H1 (cell line): ENCODE measurements around the gene STYXL1. TPM values are rescaled to one million over a fixed set of nuclear protein-coding genes. Genes with fewer than 3 reads are reported as not detected.

Experiments used
- CTCF ChIA-PET: fragments of 300-600 bp; sonication (Branson Sonifier 250); formaldehyde crosslinking; loops from one replicate; lab custom pipeline; 2021; ENCODE audit not compliant: partially characterized antibody; lab: Charles Lee
- POLR2A ChIA-PET: fragments of 300-600 bp; sonication (Branson Sonifier 250); formaldehyde crosslinking; loops from one replicate; lab custom pipeline; 2021; ENCODE audit warnings: inconsistent platforms; ENCODE audit not compliant: partially characterized antibody; lab: Charles Lee
- DNase-seq, 2 experiments: peaks; one replicate each; pipeline versions ENCODE4 v3.0.0 to v3.0.0-alpha.2; 2010 to 2022; ENCODE audit warnings: low spot score in 2 of 2, low read depth in 1 of 2, mixed read lengths in 1 of 2
- FAIRE-seq: peaks from 2 replicates; lab custom pipeline; 2011; peaks lifted over from hg19 to GRCh38; lab: Jason Lieb, UNC
- H2AFZ ChIP-seq: 2 replicates; pipeline ENCODE4 v1.8.1; 2012; ENCODE audit warnings: low read length, inconsistent platforms
- H2AK5ac ChIP-seq: 2 replicates; pipeline ENCODE4 v1.6.1; 2013; ENCODE audit warnings: low read depth, low read length
- H2BK120ac ChIP-seq: replicated peaks from 2 replicates; pipeline ENCODE3; 2013; ENCODE audit warnings: low read depth, low read length, inconsistent platforms
- H2BK12ac ChIP-seq: 2 replicates; pipeline ENCODE4 v1.6.1; 2013; ENCODE audit warnings: low read depth, low read length
- H2BK15ac ChIP-seq: 2 replicates; pipeline ENCODE4 v1.6.1; 2013; ENCODE audit warnings: low read length
- H2BK20ac ChIP-seq: 2 replicates; pipeline ENCODE4 v1.6.1; 2013; ENCODE audit warnings: low read length
- H2BK5ac ChIP-seq: 2 replicates; pipeline ENCODE4 v1.6.1; 2013; ENCODE audit warnings: low read depth, low read length
- H3K14ac ChIP-seq: 2 replicates; pipeline ENCODE4 v1.6.1; 2013; ENCODE audit warnings: inconsistent platforms; ENCODE audit not compliant: insufficient read length
- H3K18ac ChIP-seq: 2 replicates; pipeline ENCODE4 v1.6.1; 2013; ENCODE audit warnings: low read length; ENCODE audit errors: extremely low read depth
- H3K23ac ChIP-seq: 2 replicates; pipeline ENCODE4 v1.6.1; 2013; ENCODE audit warnings: inconsistent platforms; ENCODE audit not compliant: insufficient read length
- H3K23me2 ChIP-seq: 2 replicates; pipeline ENCODE4 v1.6.1; 2013; ENCODE audit warnings: low read depth, low read length
- H3K27ac ChIP-seq: 2 replicates; pipeline ENCODE4 v1.6.1; 2011; ENCODE audit warnings: low read depth, low read length, inconsistent platforms
- H3K27me3 ChIP-seq, 4 experiments: replicated peaks in 1 of 4; 1 replicate in 1 of 4; 2 replicates in 3 of 4; pipeline versions ENCODE4 v1.6.1 to v1.8.1; 2011 to 2013; ENCODE audit warnings: low read length in 3 of 4, mild to moderate bottlenecking in 3 of 4, inconsistent platforms in 2 of 4, mixed read lengths in 2 of 4, moderate library complexity in 1 of 4; ENCODE audit not compliant: control insufficient read depth in 3 of 4, insufficient read depth in 3 of 4; ENCODE audit errors: extremely low read depth in 1 of 4
- H3K36me3 ChIP-seq, 4 experiments: 2 replicates each; pipeline versions ENCODE4 v1.6.1 to v1.8.1; 2011 to 2013; ENCODE audit warnings: mild to moderate bottlenecking in 4 of 4, low read length in 3 of 4, moderate library complexity in 2 of 4, control low read depth in 1 of 4, inconsistent platforms in 1 of 4; ENCODE audit not compliant: insufficient read depth in 4 of 4, control insufficient read depth in 2 of 4
- H3K4ac ChIP-seq: replicated peaks from 2 replicates; pipeline ENCODE3; 2013; ENCODE audit warnings: low read length, low read depth, mixed read lengths, inconsistent platforms; ENCODE audit not compliant: insufficient read length
- H3K4me1 ChIP-seq, 4 experiments: replicated peaks in 1 of 4; 1 replicate in 1 of 4; 2 replicates in 3 of 4; pipeline versions ENCODE4 v1.6.1 to v1.8.1; 2011 to 2013; ENCODE audit warnings: low read length in 3 of 4, inconsistent platforms in 2 of 4, mixed read lengths in 1 of 4; ENCODE audit not compliant: insufficient read depth in 4 of 4, control insufficient read depth in 3 of 4
- H3K4me2 ChIP-seq, 2 experiments: 2 replicates each; pipeline versions ENCODE4 v1.6.1 to v1.8.1; 2011 to 2013; ENCODE audit warnings: low read depth in 2 of 2, low read length in 2 of 2, control low read depth in 1 of 2, inconsistent platforms in 1 of 2, mild to moderate bottlenecking in 1 of 2; ENCODE audit not compliant: insufficient read depth in 1 of 2
- H3K4me3 ChIP-seq, 4 experiments: fragments of 200-600, 300-600 bp in 1 of 4; sonication (generic), shearing (Covaris generic), sonication (Bioruptor Twin) in 1 of 4; 2 replicates each; pipeline versions ENCODE4 v1.5.1 to v1.8.1; 2011 to 2016; ENCODE audit warnings: low read length in 4 of 4, low read depth in 3 of 4, control low read depth in 2 of 4, inconsistent platforms in 2 of 4, mild to moderate bottlenecking in 2 of 4, mixed read lengths in 1 of 4, moderate library complexity in 1 of 4; ENCODE audit not compliant: insufficient read depth in 2 of 4; ENCODE audit errors: extremely low read depth in 1 of 4
- H3K56ac ChIP-seq: replicated peaks from 2 replicates; pipeline ENCODE3; 2013; ENCODE audit warnings: low read depth, mild to moderate bottlenecking, mixed read lengths, low read length, inconsistent platforms; ENCODE audit not compliant: insufficient read length
- H3K79me1 ChIP-seq: 2 replicates; pipeline ENCODE4 v1.6.1; 2013; ENCODE audit warnings: low read depth, low read length, control low read depth
- H3K79me2 ChIP-seq, 2 experiments: 2 replicates each; pipeline versions ENCODE4 v1.6.1 to v1.8.1; 2012 to 2013; ENCODE audit warnings: low read length in 2 of 2, mild to moderate bottlenecking in 2 of 2, inconsistent platforms in 1 of 2; ENCODE audit not compliant: insufficient read depth in 2 of 2, control insufficient read depth in 1 of 2
- H3K9ac ChIP-seq, 4 experiments: replicated peaks in 1 of 4; 1 replicate in 1 of 4; 2 replicates in 3 of 4; pipeline versions ENCODE4 v1.6.1 to v1.8.1; 2011 to 2013; ENCODE audit warnings: low read depth in 3 of 4, low read length in 3 of 4, control low read depth in 2 of 4, mild to moderate bottlenecking in 2 of 4, moderate library complexity in 2 of 4, inconsistent platforms in 1 of 4; ENCODE audit errors: extremely low read depth in 1 of 4
- H3K9me3 ChIP-seq, 2 experiments: 2 replicates each; pipeline versions ENCODE4 v1.6.1 to v1.8.1; 2012 to 2013; ENCODE audit warnings: mild to moderate bottlenecking in 2 of 2, moderate library complexity in 2 of 2, control low read depth in 1 of 2, inconsistent platforms in 1 of 2, low read depth in 1 of 2, low read length in 1 of 2, mixed read lengths in 1 of 2; ENCODE audit not compliant: insufficient read depth in 2 of 2
- H4K20me1 ChIP-seq, 2 experiments: replicated peaks in 1 of 2; 2 replicates each; pipeline versions ENCODE3 to v1.8.1; 2011 to 2013; ENCODE audit warnings: inconsistent platforms in 2 of 2, low read length in 2 of 2, mild to moderate bottlenecking in 1 of 2; ENCODE audit not compliant: insufficient read depth in 2 of 2, control insufficient read depth in 1 of 2
- H4K5ac ChIP-seq: 2 replicates; pipeline ENCODE4 v1.6.1; 2013; ENCODE audit warnings: low read length, low read depth, mixed read lengths, inconsistent platforms; ENCODE audit not compliant: insufficient read length
- H4K8ac ChIP-seq: 2 replicates; pipeline ENCODE4 v1.8.0; 2013; ENCODE audit warnings: mild to moderate bottlenecking, moderate library complexity, low read length, inconsistent platforms; ENCODE audit not compliant: insufficient read depth; ENCODE audit errors: extremely low read depth
- H4K91ac ChIP-seq: replicated peaks from 2 replicates; pipeline ENCODE3; 2013; ENCODE audit warnings: low read length, mixed read lengths, inconsistent platforms; ENCODE audit not compliant: insufficient read length
- BACH1 ChIP-seq: IDR thresholded peaks from 2 replicates; pipeline ENCODE4 v1.6.1; 2012; ENCODE audit warnings: low read length, improper control_type of control experiment
- BCL11A ChIP-seq, 2 experiments: IDR thresholded peaks; one replicate each; pipeline ENCODE4 v1.6.1; 2011; ENCODE audit warnings: low read depth in 2 of 2, low read length in 2 of 2, mild to moderate bottlenecking in 2 of 2
- CEBPB ChIP-seq: IDR thresholded peaks from 2 replicates; pipeline ENCODE4 v1.6.1; 2012; ENCODE audit warnings: low read depth, low read length
- CREB1 ChIP-seq: IDR thresholded peaks from 2 replicates; pipeline ENCODE4 v1.6.1; 2012; ENCODE audit warnings: inconsistent platforms
- E2F6 ChIP-seq: IDR thresholded peaks from 2 replicates; pipeline ENCODE4 v1.6.1; 2012; ENCODE audit warnings: inconsistent platforms
- GABPA ChIP-seq: IDR thresholded peaks from 2 replicates; pipeline ENCODE4 v1.6.1; 2011; ENCODE audit warnings: mild to moderate bottlenecking, low read length, moderate library complexity, borderline replicate concordance; ENCODE audit not compliant: insufficient read depth
- HDAC6 ChIP-seq: IDR thresholded peaks from one replicate; pipeline ENCODE4 v1.7.1; 2012; ENCODE audit warnings: low read depth, mild to moderate bottlenecking, inconsistent platforms, low read length, moderate library complexity
- JUND ChIP-seq: IDR thresholded peaks from 2 replicates; pipeline ENCODE4 v1.6.1; 2011; ENCODE audit warnings: mild to moderate bottlenecking, improper control_type of control experiment, low read length
- KDM1A ChIP-seq: fragments of 200-600, 300-600 bp; sonication (generic); IDR thresholded peaks from 2 replicates; pipeline ENCODE4 v1.7.1; 2016; ENCODE audit warnings: mild to moderate bottlenecking, low read length, borderline replicate concordance
- RXRA ChIP-seq: IDR thresholded peaks from 2 replicates; pipeline ENCODE4 v1.6.1; 2011; ENCODE audit warnings: low read depth, mild to moderate bottlenecking, low read length, moderate library complexity; ENCODE audit not compliant: insufficient read depth
- SP1 ChIP-seq: IDR thresholded peaks from 2 replicates; pipeline ENCODE4 v1.6.1; 2011; ENCODE audit warnings: low read depth, low read length
- WGBS, 2 experiments: shearing (Covaris generic) in 1 of 2; methylation state at CpG; one replicate each; pipeline versions ENCODE4 v1.1.6 to v1.1.7; 2013 to 2015; ENCODE audit warnings: low lambda C conversion rate in 2 of 2, mixed read lengths in 2 of 2, inconsistent platforms in 1 of 2, low coverage in 1 of 2, missing lambda C conversion rate in 1 of 2; ENCODE audit not compliant: insufficient replicate concordance in 2 of 2, insufficient coverage in 1 of 2, insufficient read length in 1 of 2; ENCODE audit errors: extremely low coverage in 1 of 2, missing lambda C conversion rate in 1 of 2; 5-methylcytosine and 5-hydroxymethylcytosine counted together
- polyA plus RNA-seq, 7 experiments: library from polyadenylated mRNA; depleted of rRNA in 3 of 7; stranded (reverse) in 5 of 7; unstranded in 2 of 7; fragments of >200 nt in 5 of 7; fragments of 200-250 nt in 2 of 7; gene quantifications; 1 replicate in 5 of 7; 2 replicates in 1 of 7; 4 replicates in 1 of 7; pipeline versions ENCODE4 v1.2.1 to v1.2.3, GENCODE V29; 2011 to 2013; ENCODE audit warnings: missing spikeins in 2 of 7, mixed read lengths in 2 of 7
- total RNA-seq: library from RNA; stranded (reverse); fragmentation: NEBNext Ultra II Directional; extraction: Animal tissue kit (Norgen Biotek cat#: 25700); gene quantifications from 2 replicates; pipeline ENCODE4 v1.2.1, GENCODE V29; 2021

STYXL1 gene
- total and polyA plus RNA-seq, 2 of the 8 experiments (the other 6 are each of a cell fraction or from before 2014, with no cell fraction given): 32.3 to 53.9 TPM

GRCh38 chr7:76016191-76016947 is 31.4 kb downstream of the STYXL1 start:
- Histone ChIP-seq H3K4me3 (no peak overlapping the region), H3K18ac (no peak overlapping the region), H4K91ac (no peak overlapping the region), H2BK120ac (no peak overlapping the region), H3K79me1 (no peaks in the 10 kb centered on the region), H3K27me3 (no peaks in the 10 kb centered on the region), H3K9me3 (no peaks in the 10 kb centered on the region), H3K23me2 (no peaks in the 10 kb centered on the region), H4K5ac (no peak overlapping the region), H3K79me2 (no peaks in the 10 kb centered on the region), H3K23ac (no peak overlapping the region), H4K20me1 (no peaks in the 10 kb centered on the region), H3K9ac (no peak overlapping the region), H3K4me1 (no peaks in the 10 kb centered on the region), H2BK15ac (no peak overlapping the region), H2BK5ac (no peak overlapping the region), H3K56ac (no peak overlapping the region), H2AFZ (no peak overlapping the region), H3K4me2 (no peak overlapping the region), H4K8ac (no peak overlapping the region), H3K4ac (no peak overlapping the region), H2BK20ac (no peak overlapping the region), H3K14ac (no peak overlapping the region), H2AK5ac (no peak overlapping the region), H3K36me3 (no peaks in the 10 kb centered on the region; a peak in 2 of 8 replicates), H3K27ac (no peak overlapping the region), H2BK12ac (no peak overlapping the region)
- TF ChIP-seq JUND (no peak), RXRA (no peak), GABPA (no peak), BACH1 (no peak), CREB1 (no peak), CEBPB (no peak), BCL11A (IDR thresholded peaks at IDR 0.05; ENCODE audit: low read depth in 2 of 2, low read length in 2 of 2) (no peak), KDM1A (no peak), E2F6 (no peak), SP1 (no peak), HDAC6 (no peak)
- FAIRE-seq: no peak
- no peak for DNase-seq
- CTCF ChIA-PET: interaction anchor here (1.3 to 5.3 kb wide), 2 partner anchors 24 to 147 kb away, joined by 4 to 41 read pairs; partner anchors contain the start of gene TMEM120A
- WGBS, 2 experiments: 85 to 100% methylated on average over 1 to 13 of the region's 13 CpGs
- POLR2A ChIA-PET: interaction anchor here (0.7 kb wide), 1 partner anchor 66 kb away, joined by 3 read pairs; no protein-coding TSS in a partner anchor
